ENCODE results near the gene DECR2.
"Not testable (repeated sequence)": the region's sequence is repeated elsewhere in the genome, so short reads cannot be mapped to it uniquely, and the experiment has no call there.

DECR2 gene

DNA sequence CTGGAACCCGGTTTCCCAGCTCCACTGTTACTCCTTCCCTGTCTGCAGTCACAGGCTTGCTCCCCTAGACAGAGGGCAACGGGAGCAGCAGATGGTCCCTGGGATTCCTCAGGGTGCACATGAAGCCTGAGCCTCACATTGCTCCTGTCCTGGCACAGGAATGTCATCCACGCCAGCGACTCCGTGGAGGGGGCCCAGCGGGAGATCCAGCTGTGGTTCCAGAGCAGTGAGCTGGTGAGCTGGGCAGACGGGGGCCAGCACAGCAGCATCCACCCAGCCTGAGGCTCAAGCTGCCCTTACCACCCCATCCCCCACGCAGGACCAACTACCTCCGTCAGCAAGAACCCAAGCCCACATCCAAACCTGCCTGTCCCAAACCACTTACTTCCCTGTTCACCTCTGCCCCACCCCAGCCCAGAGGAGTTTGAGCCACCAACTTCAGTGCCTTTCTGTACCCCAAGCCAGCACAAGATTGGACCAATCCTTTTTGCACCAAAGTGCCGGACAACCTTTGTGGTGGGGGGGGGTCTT is 1.6 kb upstream of the DECR2 start:
- no peak for DNase-seq (ENCODE audit: low read depth)

DNA sequence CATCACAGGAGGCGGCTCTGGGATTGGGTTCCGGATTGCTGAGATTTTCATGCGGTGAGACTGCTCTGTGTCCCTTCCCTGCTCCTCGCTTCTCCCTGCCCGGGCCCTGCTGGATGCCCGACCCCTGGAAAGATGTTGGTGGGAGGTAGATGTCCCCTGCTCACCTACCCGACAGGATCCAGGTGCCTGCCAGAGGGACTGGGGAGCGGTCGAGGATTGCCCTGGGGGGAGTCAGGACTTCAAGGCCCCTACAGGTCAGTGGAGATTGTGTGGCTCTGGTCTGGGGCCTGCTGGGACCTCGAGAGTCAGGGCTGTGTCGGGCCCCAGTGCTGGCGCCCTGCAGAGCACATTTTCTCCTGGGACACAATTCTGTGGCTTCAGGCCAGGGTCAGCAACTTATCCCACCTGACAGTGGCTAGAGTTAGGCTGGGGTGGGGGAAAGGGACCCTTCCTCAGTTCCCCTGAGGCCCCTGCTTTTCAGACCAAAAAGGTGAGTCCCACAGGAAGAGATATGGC is 3.3 kb downstream of the DECR2 start:
- no peak for DNase-seq (ENCODE audit: low read depth)

DNA sequence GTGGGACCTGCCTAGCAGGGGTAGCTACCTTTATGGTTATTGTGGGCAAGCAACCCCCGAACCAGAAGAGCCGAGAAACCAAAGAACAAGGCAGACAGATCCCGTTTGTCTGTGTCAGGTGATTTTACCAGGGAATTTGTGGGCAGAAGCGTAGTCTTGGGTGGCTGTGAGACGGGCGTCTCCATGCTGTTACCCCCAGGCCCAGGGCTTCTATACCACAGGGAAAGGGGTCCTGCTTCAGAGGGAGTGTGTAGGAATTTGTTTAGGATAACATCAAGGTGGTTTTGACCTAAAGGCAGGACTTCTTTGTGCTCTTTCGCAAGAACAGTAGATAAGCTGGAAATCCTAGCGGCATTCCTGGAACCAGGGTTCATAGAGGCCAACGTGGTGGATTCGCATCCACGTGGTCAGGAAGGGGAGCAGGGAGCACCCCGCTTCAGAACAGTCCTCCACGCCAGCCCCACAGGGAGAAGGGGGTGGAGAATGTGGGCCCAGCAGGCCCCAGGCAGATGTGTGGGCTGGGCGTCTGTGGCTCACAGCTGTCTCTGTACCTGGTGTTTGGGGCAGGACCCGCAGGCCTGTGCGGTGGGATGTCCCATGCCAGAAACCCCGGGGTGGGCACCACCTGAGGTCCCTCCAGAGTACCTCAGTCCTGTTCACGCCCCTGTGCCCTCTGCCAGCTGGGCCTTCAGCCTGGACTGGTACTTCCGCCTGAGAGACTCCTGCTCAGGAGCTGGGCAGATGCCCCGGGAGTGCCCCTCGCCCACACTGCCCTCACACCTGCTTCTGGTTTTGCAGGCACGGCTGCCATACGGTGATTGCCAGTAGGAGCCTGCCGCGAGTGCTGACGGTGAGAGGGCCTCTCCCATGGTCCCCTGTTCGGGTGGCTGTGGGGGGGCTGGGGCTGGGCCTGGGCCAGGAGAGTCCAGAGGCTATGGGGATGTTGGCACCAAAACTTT is 4.1 kb downstream of the DECR2 start:
- no peak for DNase-seq (ENCODE audit: low read depth)

DNA sequence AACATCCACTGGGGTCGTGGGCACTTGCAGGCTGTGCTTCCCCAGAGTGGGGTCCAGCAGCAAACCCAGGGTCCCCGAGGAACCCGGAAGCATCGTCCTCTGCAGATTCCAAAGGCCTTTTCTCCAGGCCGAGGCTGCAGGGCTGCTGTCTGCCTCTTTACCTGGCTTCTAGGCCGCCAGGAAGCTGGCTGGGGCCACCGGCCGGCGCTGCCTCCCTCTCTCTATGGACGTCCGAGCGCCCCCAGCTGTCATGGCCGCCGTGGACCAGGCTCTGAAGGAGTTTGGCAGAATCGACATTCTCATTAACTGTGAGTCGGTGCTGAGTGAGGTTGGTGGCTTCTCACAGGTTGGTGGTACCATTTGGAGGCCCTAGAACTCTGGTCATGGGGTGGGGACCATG is 5.6 kb downstream of the DECR2 start:
- no peak for DNase-seq (ENCODE audit: low read depth)

DNA sequence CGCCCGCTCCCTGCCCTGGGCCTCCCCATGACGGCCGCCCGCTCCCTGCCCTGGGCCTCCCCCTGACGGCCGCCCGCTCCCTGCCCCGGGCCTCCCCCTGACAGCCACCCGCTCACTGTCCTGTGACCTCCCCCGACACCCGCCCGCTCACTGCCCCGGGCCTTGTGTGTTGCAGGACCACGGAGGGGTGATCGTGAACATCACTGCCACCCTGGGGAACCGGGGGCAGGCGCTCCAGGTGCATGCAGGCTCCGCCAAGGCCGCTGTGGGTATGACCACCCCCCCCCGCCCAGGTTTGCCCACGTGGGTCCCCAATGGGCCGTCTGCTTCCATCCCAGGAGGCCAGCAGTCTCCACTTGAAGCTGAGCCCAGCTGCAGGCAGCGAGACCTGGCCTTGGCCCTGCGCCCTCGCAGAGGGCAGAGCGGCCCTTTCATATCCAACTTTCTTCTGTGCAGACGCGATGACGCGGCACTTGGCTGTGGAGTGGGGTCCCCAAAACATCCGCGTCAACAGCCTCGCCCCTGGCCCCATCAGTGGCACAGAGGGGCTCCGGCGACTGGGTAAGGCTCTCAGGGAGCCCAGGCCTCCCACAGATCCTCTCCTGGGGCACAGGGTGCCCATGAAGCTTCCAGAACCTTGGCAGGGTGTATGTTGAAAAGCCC is 9.0 kb downstream of the DECR2 start:
- DNase-seq (ENCODE audit: low read depth), result no peak

DNA sequence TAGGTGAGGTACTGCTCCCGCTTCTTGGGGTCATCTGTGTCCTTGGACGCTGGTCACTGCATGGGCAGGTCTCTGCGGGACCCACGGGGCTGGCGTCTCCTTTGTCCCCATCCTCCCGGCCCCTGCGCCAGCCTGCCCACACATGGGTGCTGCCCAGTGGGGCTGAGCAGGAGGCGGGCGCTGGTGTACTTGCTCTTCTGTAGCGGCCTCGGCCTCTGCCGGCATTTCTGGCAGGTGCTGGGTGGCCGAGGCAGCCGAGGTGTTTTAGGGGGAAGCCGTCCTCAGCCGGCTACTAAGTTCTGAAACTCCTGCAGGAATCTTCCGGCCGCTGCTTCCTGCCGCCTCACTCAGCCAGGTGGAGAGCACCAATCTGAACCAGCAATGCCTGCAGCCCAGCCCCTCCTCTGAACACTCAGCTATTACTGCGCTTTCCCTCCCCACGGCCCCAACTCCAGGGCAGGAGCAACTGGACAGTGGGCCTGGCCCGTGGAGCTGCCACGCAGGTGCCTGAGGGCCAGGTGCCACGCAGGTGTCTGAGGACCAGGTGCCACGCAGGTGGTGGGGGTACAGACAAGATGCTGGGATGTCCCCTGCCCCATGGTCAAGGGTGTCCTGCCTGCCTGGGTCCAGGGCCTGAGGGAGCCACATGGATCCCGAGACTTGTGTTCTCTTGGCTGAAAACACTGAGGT is 10.0 kb downstream of the DECR2 start:
- no peak for DNase-seq (ENCODE audit: low read depth)

DNA sequence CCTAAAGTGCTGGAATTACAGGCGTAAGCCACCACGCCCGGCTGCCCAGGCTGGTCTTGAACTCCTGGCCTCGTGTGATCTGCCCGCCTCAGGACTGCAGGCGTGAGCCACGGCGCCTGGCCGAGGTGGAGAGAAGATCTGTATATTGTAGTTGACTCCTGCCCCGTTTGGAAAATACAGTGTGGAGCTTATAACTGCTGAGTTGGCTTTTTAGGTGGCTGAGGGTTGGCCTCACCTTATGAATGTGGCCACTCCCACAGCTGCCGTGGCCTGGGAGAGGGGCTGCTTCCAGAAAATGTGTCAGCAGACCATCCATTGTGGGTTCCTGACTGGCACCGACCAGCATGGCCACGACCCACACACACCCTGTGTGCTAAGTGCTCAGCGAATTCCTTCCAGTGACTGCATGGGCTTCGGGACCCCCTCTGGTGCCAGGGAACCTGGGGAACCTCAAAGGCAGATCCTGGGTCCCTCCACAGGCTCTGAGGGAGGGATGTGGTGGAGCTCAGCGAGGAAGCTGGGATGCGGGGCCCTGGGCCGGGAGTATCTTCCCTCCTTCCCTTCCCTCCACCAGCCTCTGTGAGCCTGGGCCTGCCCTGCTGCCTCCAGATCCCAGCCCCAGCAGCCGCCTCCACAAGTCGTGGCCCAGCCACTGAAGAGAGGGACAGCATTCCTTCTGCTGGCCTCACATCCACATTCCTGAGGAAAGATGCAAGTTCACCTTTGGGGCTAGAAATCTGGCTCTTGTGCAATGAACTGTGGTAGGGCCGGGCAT is 12.9 kb downstream of the DECR2 start:
- no peak for DNase-seq (ENCODE audit: low read depth)

DNA sequence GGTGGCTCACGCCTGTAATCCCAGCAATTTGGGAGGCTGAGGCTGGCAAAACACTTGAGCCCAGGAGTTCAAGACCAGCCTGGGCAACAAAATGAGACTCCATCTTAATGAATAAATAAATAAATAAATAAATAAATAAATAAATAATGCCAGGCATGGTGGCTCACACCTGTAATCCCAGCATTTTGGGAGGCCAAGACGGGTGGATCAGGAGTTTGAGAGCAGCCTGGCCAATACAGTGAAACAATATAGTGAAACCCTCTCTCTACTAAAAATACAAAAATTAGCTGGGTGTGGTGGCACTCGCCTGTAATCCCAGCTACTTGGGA is 13.4 kb downstream of the DECR2 start:
- not testable (repeated sequence) for DNase-seq (ENCODE audit: low read depth)

DNA sequence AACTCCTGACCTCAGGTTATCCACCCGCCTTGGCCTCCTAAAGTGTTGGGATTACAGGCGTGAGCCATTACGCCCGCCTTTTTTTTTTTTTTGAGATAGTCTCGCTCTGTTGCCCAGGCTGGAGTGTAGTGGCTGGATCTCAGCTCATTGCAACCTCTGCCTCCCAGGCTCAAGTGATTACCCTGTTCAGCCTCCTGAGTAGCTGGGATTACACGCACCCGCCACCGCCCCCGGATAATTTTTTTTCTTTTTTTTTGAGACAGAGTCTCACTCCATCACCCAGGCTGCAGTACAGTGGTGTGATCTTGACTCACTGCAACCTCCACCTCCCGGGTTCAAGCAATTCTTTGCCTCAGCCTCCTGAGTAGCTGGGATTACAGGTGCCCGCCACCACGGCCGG is 20.5 kb downstream of the DECR2 start:
- not testable (repeated sequence) for DNase-seq (ENCODE audit: low read depth)

DNA sequence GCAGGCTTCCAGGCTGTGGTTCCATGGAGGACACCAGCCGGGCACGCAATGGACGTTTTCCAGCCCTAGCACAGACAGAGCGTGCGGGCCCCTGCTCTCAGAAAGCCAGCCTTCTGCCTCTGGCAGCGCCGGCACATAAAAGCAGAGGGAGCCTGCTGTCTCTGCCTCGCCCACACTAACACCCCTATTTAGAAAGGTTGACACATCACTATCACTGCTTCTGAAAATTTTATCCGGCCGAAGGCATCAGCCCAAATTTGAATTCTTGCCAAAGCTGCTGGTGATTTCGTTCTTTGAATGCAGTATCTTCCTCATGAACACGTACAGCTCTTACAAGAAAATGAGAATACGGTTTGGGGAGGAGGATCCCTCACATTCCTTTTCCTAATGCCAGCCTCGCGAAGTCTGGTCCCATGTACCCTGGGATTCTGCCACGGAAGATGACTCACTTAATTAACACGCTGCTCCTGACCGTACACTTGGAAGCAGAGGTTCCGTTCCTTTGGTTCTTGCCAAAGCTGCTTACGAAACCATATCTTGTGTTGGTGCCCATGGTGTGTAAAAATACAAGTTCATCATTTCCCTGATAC is 22.4 kb downstream of the DECR2 start:
- DNase-seq (ENCODE audit: low read depth), result no peak

DNA sequence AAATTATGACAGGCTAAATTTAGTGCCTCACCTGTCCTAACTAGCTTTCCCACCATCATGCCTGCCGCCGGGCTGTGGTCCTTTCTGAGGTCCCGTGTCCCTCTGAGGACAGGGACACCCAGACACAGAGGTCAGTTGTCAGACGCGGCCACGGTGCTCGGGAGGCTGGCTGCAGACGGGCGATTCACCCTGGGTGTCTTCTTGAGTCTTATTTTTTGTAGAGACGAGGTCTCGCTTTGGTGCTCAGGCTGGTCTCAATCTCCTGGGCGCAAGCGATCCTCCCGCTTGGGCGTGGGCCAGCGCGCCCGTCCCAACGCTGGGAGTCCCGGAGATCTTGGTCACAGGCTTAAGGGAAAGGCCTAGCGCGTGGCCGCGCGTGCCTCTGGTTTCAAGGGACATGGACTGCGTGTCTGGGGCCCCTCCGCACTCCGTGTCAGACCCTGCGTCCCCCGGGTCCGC is 23.0 kb downstream of the DECR2 start:
- no peak for DNase-seq (ENCODE audit: low read depth)

DNA sequence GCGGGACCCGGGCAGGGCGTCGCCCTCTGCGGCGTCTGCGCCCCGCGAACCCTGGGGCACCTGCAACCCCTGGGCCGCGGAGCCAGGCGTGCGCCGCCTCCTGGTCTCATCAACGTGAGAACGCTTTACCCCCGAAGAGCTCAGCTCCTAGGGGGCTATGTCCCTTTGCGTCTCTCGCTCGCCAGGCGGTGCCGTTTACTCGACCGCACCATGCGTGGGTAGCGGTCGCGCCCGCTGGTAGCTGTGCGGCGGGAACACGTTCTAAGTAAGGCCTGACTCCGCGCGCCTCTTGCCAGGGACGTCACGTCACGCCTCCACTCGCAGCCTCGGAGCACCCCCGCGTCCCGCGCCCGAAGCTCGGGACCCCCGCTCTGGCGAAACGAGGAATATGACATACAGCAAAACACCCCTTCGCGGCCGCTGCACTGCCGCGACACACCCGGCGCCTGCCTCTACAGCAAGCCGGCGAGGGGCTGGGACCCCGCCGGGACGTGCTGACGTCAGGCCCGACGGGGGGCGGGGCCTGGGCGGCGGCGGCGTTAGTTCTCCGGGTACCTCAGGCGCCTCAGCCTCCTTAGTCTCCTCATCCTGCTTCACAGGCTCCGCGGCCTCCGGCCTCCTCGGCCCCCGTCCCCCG is 23.5 kb downstream of the DECR2 start, which contains the start of gene RAB11FIP3:
TSS of gene RAB11FIP3 (plus strand) at position 568 of the 637 bp plus-strand sequence. CDS start 358 bp downstream, outside the sequence.
- peak; percentile 72 for DNase-seq (ENCODE audit: low read depth)

DNA sequence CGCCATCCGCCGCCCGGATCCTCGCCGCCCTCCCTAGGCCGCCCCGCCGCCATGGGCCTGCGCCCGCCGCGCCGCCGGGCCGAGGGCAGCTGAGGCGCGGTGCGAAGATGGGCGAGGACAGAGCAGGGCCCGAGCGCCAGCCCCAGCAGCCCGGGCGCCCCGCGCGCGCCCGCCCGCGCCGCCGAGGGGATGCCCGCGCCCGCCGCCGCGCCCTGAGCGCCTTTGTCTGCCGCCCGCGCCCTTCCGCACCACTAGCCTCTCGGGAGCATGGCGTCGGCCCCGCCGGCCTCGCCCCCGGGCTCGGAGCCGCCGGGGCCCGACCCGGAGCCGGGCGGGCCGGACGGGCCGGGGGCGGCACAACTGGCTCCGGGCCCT is 24.0 kb downstream of the DECR2 start:
- no peak for DNase-seq (ENCODE audit: low read depth)

DNA sequence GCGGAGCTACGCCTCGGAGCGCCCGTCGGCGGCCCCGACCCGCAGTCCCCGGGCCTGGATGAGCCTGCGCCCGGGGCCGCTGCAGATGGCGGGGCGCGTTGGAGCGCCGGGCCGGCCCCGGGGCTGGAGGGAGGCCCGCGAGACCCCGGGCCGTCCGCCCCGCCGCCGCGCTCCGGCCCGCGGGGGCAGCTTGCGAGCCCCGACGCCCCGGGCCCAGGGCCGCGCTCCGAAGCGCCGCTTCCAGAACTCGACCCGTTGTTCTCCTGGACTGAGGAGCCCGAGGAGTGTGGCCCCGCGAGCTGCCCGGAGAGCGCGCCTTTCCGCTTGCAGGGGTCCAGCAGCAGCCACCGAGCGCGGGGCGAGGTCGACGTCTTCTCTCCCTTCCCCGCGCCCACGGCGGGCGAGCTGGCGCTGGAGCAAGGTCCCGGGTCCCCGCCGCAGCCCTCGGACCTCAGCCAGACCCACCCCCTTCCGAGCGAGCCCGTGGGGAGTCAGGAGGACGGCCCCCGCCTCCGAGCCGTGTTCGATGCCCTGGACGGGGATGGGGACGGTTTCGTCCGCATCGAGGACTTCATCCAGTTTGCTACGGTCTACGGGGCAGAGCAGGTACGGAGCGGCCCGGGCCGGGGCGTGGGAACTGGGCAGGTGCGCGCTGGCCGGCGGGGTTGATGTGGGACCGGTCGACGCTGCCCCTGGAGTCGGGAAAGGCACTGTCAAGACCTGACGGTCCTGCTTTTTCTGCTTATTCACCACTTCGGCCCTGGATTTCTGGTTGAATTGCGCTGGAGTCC is 24.6 kb downstream of the DECR2 start:
- DNase-seq (ENCODE audit: low read depth), result no peak

DNA sequence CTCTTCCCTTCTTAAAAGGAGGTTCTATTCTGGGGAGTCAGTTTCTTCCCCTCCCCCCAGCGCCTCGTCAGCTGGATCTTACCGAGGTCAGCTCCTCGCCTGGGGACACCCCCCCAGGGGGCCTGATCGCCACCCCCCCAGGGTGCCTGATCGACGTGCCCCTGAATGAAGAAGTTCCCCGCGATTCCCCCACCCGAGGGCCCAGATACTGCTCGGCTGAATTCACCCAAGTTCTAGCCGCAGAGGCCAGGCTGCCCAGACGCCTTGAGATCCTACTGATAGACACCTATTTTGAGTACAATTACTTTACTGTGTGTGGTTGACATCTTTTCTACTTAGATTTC is 25.2 kb downstream of the DECR2 start:
- DNase-seq (ENCODE audit: low read depth), result no peak

DNA sequence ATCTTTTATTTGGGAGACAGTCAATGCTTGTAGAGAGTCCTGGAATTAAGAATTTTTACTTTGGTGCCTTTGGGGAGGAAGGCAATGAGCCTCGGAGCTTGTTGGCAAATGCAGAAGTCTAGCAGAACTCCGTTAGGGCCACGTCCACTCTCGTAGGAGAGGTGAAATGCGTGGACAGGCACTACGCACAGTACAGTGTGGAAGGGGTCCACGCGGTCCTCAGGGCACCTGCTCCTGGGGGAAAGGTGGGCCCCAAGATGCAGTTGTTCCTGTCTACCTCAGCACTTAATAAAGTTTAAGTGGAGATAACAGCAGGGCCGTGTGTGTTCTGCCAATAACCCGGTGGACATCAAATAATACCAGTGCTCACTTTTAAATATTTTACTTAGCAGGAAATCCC is 25.6 kb downstream of the DECR2 start:
- no peak for DNase-seq (ENCODE audit: low read depth)

DNA sequence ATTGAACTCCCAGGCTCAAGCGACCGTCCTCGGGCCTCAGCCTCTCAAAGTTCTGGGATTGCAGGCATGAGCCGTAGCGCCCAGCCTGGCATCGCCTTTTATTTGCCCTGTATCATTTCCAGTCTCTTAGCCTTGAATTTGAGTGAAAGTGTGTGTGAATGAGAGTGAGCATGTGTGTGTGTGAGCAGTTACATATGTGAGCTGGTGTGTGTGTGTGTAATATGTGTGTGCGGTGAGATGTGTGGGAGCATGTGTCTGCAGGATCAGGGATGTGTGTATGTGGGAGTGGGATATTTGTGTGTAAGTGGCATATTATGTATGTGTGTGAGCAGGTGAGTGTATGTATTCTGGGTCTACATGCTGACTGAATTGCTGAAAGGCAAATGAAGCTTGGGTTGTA is 29.2 kb downstream of the DECR2 start:
- no peak for DNase-seq (ENCODE audit: low read depth)

DNA sequence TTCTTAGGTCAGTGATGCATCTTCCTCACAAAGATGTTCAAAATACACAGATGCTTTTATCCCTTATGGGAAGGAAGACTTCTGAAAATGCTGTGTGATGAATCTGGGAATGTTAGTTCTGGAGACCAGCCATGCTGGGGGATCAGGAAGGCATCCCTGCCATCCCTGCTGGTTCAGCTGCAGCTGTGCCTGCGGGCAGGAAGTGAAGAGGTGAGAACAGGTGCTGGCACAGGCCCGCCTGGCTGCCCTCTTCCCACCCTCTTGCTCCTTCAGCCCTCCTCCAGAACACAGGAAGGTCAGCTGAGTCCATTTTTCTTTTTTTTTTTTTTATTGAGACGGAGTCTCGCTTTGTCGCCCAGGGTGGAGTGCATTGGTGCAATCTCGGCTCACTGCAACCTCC is 38.9 kb downstream of the DECR2 start:
- no peak for DNase-seq (ENCODE audit: low read depth)

DNA sequence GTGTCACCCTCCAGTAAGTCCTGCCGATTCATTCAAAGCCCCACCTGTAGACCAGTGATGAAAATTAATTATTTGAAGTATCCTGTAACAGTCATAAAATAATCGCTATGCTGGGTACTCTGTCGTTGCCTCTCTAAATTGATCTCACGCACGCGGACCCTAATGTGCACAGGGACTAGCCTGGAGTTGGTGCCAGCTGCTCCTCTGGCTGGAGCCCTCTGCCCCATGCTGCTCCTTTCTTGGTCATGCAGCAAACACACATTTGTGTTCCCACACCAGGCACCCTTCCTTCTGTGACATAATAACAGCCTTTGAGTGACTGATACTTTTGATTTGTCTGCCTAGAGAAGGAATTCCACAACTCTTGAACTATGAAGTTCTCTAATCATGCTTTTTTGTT is 39.8 kb downstream of the DECR2 start:
- DNase-seq (ENCODE audit: low read depth), result no peak

DNA sequence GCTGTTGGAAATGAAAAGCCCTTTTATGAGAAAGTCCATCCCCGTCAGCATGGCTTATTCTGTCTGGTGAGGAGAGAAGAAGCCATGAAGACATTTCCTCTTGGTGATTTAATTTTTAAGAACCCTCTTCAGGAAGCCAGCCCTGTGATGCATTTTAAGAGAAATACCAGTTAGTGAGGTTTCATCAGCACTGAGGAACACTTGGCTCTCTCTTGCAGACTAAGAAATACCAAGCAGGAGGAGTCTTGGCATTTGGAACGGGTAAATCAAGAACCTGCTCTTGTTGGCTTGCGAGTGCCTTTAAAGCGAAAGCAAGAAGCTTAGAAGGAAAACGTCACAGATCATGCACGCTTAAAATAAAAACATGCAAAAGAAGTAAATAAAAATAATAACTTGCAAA is 41.3 kb downstream of the DECR2 start:
- DNase-seq (ENCODE audit: low read depth), result no peak
